Measurements from ENCODE around the gene PRRX1.

- TF ChIP-seq, protein P1, sequence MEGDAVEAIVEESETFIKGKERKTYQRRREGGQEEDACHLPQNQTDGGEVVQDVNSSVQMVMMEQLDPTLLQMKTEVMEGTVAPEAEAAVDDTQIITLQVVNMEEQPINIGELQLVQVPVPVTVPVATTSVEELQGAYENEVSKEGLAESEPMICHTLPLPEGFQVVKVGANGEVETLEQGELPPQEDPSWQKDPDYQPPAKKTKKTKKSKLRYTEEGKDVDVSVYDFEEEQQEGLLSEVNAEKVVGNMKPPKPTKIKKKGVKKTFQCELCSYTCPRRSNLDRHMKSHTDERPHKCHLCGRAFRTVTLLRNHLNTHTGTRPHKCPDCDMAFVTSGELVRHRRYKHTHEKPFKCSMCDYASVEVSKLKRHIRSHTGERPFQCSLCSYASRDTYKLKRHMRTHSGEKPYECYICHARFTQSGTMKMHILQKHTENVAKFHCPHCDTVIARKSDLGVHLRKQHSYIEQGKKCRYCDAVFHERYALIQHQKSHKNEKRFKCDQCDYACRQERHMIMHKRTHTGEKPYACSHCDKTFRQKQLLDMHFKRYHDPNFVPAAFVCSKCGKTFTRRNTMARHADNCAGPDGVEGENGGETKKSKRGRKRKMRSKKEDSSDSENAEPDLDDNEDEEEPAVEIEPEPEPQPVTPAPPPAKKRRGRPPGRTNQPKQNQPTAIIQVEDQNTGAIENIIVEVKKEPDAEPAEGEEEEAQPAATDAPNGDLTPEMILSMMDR (IDR thresholded peaks at IDR 0.05; ENCODE audit: low read depth, low read length), result no peak
- TF ChIP-seq POLR2A (IDR thresholded peaks at IDR 0.05; ENCODE audit: extremely low read depth, insufficient read length), result no peak
Measured at GRCh38 chr1:170619241-170620028, 44.5 kb upstream of the PRRX1 start.
